C4-2B (cell line): ENCODE results near the gene COPS2.

Experiments
- CTCF ChIP-seq: fragments of 450-650 bp; conservative IDR thresholded peaks from 2 replicates; pipeline ENCODE4 v1.5.1; 2017; ENCODE audit warnings: mild to moderate bottlenecking
- ZFX ChIP-seq: fragments of 450-650 bp; IDR thresholded peaks from 2 replicates; pipeline ENCODE4 v1.6.1; 2017

DNA sequence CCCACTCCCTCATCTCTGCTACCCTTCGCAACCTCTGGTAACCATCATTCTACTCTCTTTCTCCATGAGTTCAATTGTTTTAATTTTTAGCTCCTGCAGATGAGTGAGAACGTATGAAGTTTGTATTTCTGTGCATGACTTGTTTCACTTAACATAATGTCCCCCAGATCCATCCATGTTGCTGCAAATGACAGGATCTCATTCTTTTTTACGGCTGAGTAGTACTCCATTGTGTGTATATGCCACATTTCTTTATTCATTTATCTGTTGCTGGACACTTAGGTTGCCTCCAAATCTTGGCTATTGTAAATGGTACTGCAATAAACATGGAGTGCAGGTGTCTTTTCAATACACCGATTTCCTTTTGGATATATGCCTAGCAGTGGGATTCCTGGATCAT, 26.7 kb upstream of the COPS2 start:
- no peak for TF ChIP-seq CTCF
- no peak for TF ChIP-seq ZFX
